GM21528 (cell line): Measurements from ENCODE around the gene PEX10.

Source experiments
- ATAC-seq: cut with Tn5 transposase; IDR thresholded peaks from one replicate; pipeline ENCODE4 v1.9.1; 2021; ENCODE audit warnings: mild to moderate bottlenecking, moderate library complexity; ENCODE audit not compliant: unreplicated experiment, low FRiP score

PEX10 gene

GRCh38 chr1:2377751-2378440 is 34.5 kb downstream of the PEX10 start:
- no peak for ATAC-seq

- ATAC-seq: no peak
These were observed 35.3 kb downstream of the PEX10 start for GRCh38 chr1:2376931-2377672.

GRCh38 chr1:2376261-2376741 is 36.1 kb downstream of the PEX10 start:
- ATAC-seq: no peak

DNA sequence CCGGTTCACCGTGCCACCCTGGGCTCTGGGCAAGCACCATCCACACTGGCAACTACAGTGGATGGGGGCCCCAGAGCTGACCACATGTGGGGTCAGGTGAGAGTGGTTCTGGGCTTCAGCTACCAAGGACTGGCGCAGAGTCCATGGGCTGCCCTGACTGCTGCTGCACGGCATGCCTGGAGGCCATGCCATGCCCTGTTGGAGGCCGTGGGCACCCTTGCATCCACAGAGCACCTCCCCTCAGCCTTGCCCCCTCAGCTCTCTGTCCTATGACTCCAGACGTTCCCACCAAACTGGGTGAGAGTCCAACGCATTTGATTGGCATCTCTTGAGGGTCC is 36.5 kb downstream of the PEX10 start:
- no peak for ATAC-seq

DNA sequence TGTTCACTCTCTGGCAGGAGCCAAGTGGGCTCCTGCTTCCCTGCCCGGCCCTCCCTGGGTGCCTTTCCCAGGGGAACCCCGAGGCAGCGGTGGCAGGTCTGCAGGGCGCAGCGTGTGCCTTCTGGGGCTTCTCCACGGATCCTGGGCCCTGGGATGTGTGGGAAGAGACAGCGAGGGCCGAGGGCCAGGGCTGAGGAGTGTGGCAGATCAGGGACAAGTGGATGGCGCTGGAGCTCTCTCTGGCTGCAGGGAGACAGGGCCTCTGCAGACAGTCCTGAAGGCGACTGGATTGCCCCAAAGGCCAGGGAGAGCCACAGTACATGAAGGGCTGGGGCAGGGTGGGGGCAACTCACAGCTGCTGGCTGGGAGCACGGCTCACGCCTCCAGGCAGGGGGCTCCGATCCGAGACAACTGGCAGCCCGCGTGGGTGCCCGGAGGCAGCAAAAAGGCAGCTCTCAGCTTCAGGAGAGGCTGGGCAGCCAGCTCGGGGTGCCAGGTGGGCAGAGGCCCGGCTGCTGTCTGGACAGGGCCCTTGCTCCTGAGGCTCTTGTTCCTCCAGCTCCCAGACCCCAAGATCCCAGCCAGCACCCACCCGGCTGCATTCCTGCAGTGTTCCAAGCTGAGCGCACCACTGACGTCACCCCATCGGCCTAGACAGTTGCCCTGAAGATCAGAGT is 37.0 kb downstream of the PEX10 start:
- ATAC-seq: no peak

DNA sequence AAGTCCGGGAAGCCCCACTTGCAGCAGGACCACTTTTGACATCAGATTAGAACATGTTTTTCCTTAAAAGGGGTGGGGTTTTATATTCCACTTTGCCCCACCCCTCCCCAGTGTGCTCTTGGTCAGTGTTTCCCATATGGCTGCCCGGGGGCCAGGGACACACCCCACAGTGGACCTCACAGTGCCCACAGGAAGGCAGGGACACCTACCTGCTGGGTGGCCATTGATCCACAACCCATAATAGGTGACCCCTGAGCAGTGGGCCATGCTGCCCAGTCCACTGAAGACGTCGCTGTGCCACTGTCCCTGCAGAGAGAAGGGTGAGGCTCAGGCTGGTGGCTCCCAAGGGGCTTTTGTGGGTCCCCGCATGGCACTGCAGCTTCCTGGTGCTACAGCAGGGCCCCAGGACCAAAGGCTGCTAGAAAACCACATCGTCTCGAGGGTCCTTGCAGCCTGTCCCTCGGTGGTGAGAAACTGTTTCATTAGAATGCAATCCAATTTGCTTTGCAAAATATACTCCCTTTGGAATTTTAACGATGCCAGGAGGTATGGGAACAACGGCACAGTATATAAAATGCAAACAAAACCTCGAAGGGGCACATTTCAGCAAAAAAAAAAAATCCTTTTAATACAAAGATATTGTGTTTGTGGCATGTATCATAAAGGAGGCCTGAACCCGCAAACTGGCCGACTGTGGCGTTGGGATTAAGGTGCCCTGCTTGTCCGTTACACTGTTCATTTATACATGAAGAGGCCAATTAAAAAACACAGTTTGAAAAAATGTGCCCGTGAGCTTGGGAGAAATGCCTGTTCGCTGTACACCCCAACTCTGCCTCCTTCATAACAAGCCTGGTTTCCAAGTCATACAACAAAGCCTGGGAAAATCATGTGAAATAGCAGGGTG is 37.9 kb downstream of the PEX10 start:
- ATAC-seq: no peak

DNA sequence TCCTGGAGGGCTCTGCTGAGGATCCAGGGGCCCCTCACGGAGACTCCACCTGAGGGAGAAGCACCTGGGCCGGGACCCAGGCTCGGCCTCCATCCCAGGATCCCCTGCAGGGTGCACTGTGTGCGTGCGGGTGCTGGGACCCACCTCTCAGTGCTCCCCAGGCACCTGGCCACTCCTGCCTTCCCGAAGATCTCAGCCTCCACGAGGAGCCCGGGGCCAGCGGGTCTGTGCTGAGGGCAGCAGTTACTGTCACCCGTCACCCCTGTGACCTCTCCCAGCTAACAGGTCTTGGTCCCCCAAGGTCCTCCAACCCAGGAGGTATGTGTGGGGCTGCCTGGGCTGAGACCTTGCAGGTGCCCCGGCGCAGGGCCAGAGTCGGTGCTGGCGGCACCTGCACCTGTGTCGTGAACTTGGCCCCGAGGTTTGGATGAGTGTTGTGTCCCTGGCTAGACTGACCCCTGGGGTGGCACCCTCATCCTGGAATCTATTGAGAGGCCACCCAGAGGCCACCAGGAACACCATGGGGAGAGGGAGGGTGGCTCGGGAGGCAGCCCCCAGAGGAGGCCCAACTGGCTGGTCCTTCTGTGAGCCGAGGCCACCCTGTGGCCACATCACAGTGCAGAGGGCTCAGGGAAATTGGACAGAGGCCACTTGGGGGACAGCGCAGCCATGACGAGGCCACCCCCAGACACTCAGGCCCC is 38.7 kb downstream of the PEX10 start:
- ATAC-seq: no peak

GRCh38 chr1:2372551-2373490 is 39.5 kb downstream of the PEX10 start:
- ATAC-seq: no peak

GRCh38 chr1:2368053-2368744 is 44.2 kb downstream of the PEX10 start:
- no peak for ATAC-seq

- no peak for ATAC-seq
These were observed 48.4 kb downstream of the PEX10 start for GRCh38 chr1:2363847-2364513.

DNA sequence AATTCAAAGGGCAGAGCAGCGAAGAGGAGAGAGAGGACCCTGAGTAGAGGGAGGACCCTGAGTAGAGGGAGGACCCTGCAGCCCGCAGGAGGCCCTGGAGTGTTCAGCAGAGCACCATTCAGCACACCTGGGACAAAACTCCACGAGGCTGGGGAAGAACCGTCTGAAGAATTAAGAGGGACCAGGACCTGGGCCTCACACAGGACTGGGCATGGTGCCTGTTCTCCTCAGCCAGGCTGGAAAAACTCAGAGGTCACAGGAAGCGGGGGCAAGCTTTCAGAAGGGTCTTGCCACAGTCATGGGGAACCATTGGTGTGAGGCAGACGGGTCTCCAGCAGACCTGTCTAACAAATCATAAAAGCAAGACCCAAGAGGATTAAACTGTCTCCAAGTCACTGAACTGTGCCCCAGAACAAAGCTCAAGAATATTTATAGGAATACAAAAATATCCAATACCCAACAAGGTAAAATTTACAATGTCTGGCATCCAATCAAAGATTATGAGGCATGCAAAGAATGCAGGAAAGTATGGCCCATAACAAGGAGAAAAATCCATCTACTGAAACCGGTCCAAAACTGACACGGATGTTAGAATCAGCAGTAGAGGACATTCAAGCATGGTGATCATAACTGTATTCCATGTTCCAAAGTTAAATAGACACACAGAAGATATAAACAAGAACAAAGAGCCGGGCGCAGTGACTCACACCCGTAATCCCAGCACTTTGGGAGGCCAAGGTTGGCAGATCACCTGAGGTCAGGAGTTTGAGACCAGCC is 51.6 kb downstream of the PEX10 start:
- no peak for ATAC-seq

GRCh38 chr1:2358651-2359640 is 53.4 kb downstream of the PEX10 start:
- ATAC-seq: no peak

GRCh38 chr1:2358072-2358471 is 54.3 kb downstream of the PEX10 start:
- no peak for ATAC-seq

GRCh38 chr1:2356911-2357845 is 55.2 kb downstream of the PEX10 start:
- ATAC-seq: no peak

DNA sequence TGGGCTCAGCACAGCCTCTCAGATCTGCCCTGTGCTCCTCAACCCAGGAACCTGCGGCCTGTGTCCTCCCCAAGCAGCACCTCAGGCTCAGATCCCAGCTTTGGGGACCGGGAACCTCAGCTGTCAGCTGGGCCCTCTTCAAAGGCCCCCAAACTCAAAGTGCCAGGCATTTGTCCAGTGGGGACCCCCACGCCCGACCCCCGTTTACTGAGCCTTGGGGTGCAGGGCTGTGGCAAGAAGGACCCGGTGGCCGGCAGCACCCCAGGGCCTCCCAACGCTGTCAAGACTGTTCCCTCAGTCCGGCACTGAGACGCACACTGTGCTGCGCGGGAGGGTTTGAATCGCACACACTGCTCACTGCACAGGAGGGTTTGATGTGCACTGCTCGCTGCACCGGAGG is 56.0 kb downstream of the PEX10 start:
- no peak for ATAC-seq
